HCT116 (cell line): ENCODE results near the gene HOXB2. TPM values are rescaled to one million over a fixed set of nuclear protein-coding genes. Genes with fewer than 3 reads are reported as not detected.

Experiments
- ATAC-seq: fragments of 200-7000 bp; cut with Tn5 transposase; 2 replicates; pipeline ENCODE4 v1.9.1; 2020; ENCODE audit warnings: mild to moderate bottlenecking, moderate library complexity
- BruUV-seq: library from RNA; stranded (reverse); fragments of 400-500 nt; replicated peaks from 2 replicates; lab custom pipeline; 2021; lab: Mats Ljungman, UMichigan
- CTCF ChIA-PET: fragments of 300-600 bp; sonication (Branson Sonifier 250); formaldehyde crosslinking; loops from one replicate; lab custom pipeline; 2021; ENCODE audit warnings: antibody characterized with exemption; lab: Charles Lee
- POLR2A ChIA-PET: fragments of 300-600, 350-600 bp; sonication (Branson Sonifier 250); formaldehyde crosslinking; loops from one replicate; lab custom pipeline; 2021; ENCODE audit warnings: antibody characterized with exemption; lab: Charles Lee
- RAD21 ChIA-PET, 2 experiments: fragments of 300-600 bp; sonication (Branson Sonifier 250); formaldehyde crosslinking; loops; one replicate each; lab custom pipeline; 2023; ENCODE audit warnings: low total read pairs in 2 of 2; ENCODE audit not compliant: uncharacterized antibody in 2 of 2, unreplicated experiment in 2 of 2, low non-redundant PET in 1 of 2; lab: Charles Lee
- DNase-seq: peaks from one replicate; pipeline ENCODE4 v3.0.0-alpha.2; 2010; ENCODE audit warnings: low read depth, low spot score
- H2AFZ ChIP-seq: fragments of 200-600 bp; shearing (Covaris generic), sonication (generic); 2 replicates; pipeline ENCODE4 v1.6.1; 2017; ENCODE audit warnings: low read depth, mixed run types, mixed read lengths, antibody characterized with exemption, low read length; ENCODE audit not compliant: poor library complexity, severe bottlenecking
- H3K27ac ChIP-seq: 2 replicates; pipeline ENCODE4 v1.5.1; 2012; ENCODE audit warnings: low read depth, low read length
- H3K27me3 ChIP-seq: fragments of 200-600 bp; sonication (generic); 2 replicates; pipeline ENCODE4 v1.6.1; 2016; ENCODE audit warnings: mixed run types, low read length, mixed read lengths; ENCODE audit not compliant: insufficient read depth
- H3K36me3 ChIP-seq, 2 experiments: fragments of 200-500 bp in 1 of 2; fragments of 200-600 bp in 1 of 2; sonication (Bioruptor generic) in 1 of 2; sonication (generic) in 1 of 2; 2 replicates each; pipeline versions ENCODE4 v1.5.1 to v1.6.1; 2014 to 2016; ENCODE audit warnings: low read length in 2 of 2, inconsistent platforms in 1 of 2, mixed read lengths in 1 of 2, mixed run types in 1 of 2; ENCODE audit not compliant: insufficient read depth in 2 of 2, control insufficient read depth in 1 of 2
- H3K4me1 ChIP-seq, 2 experiments: fragments of 200-600 bp in 1 of 2; sonication (generic) in 1 of 2; 2 replicates each; pipeline versions ENCODE4 v1.5.1 to v1.6.1; 2012 to 2017; ENCODE audit warnings: low read length in 2 of 2, inconsistent platforms in 1 of 2, mild to moderate bottlenecking in 1 of 2, mixed read lengths in 1 of 2, mixed run types in 1 of 2, moderate library complexity in 1 of 2; ENCODE audit not compliant: insufficient read depth in 2 of 2, control insufficient read depth in 1 of 2
- H3K4me2 ChIP-seq: fragments of 200-600 bp; sonication (generic); 2 replicates; pipeline ENCODE4 v1.6.1; 2017; ENCODE audit warnings: mixed run types, low read length, mixed read lengths
- H3K4me3 ChIP-seq, 2 experiments: fragments of 200-600 bp in 1 of 2; sonication (generic) in 1 of 2; replicated peaks in 1 of 2; 2 replicates each; pipeline ENCODE4 v1.5.1; 2011 to 2016; ENCODE audit warnings: low read length in 2 of 2, control low read depth in 1 of 2, low read depth in 1 of 2, mild to moderate bottlenecking in 1 of 2, mixed read lengths in 1 of 2, mixed run types in 1 of 2
- H3K79me2 ChIP-seq: fragments of 200-600 bp; sonication (generic); 2 replicates; pipeline ENCODE4 v1.6.1; 2017; ENCODE audit warnings: mild to moderate bottlenecking, mixed run types, low read length, moderate library complexity, mixed read lengths; ENCODE audit not compliant: insufficient read depth
- H3K9ac ChIP-seq: fragments of 200-600 bp; sonication (generic); 2 replicates; pipeline ENCODE4 v1.6.1; 2016; ENCODE audit warnings: low read length, mixed read lengths
- H3K9me2 ChIP-seq: fragments of 200-600 bp; sonication (generic), shearing (Covaris generic); 2 replicates; pipeline ENCODE4 v1.6.1; 2017; ENCODE audit warnings: mixed run types, mild to moderate bottlenecking, moderate library complexity; ENCODE audit not compliant: insufficient read depth
- H3K9me3 ChIP-seq, 2 experiments: fragments of 200-500 bp in 1 of 2; fragments of 200-600 bp in 1 of 2; sonication (Bioruptor generic) in 1 of 2; sonication (generic) in 1 of 2; 2 replicates each; pipeline ENCODE4 v1.6.1; 2014 to 2017; ENCODE audit warnings: low read length in 2 of 2, mixed read lengths in 2 of 2, inconsistent platforms in 1 of 2, low read depth in 1 of 2, mild to moderate bottlenecking in 1 of 2, mixed run types in 1 of 2, moderate library complexity in 1 of 2; ENCODE audit not compliant: control insufficient read depth in 1 of 2, insufficient read depth in 1 of 2
- H4K20me1 ChIP-seq: fragments of 200-600 bp; sonication (generic), shearing (Covaris generic); 2 replicates; pipeline ENCODE4 v1.6.1; 2017; ENCODE audit warnings: mixed run types, mild to moderate bottlenecking, moderate library complexity; ENCODE audit not compliant: insufficient read depth
- ATF3 ChIP-seq: IDR thresholded peaks from 2 replicates; pipeline ENCODE4 v1.6.1; 2012
- CBX3 ChIP-seq: IDR thresholded peaks from 2 replicates; pipeline ENCODE4 v1.6.1; 2012; ENCODE audit warnings: low read depth
- CEBPB ChIP-seq: IDR thresholded peaks from 2 replicates; pipeline ENCODE4 v1.6.1; 2012; ENCODE audit warnings: low read depth
- CTCF ChIP-seq, 3 experiments: fragments of 200-600 bp in 1 of 3; sonication (generic) in 1 of 3; IDR thresholded peaks in 2 of 3; conservative IDR thresholded peaks in 1 of 3; 2 replicates each; pipeline ENCODE4 v1.5.1; 2012 to 2017; ENCODE audit warnings: low read depth in 2 of 3, low read length in 2 of 3, antibody characterized with exemption in 1 of 3, borderline replicate concordance in 1 of 3, control low read depth in 1 of 3, mild to moderate bottlenecking in 1 of 3, mixed read lengths in 1 of 3, mixed run types in 1 of 3, moderate library complexity in 1 of 3; ENCODE audit not compliant: insufficient read depth in 1 of 3
- EGR1 ChIP-seq: IDR thresholded peaks from 2 replicates; pipeline ENCODE4 v1.6.1; 2012; ENCODE audit warnings: low read depth
- ELF1 ChIP-seq: IDR thresholded peaks from 2 replicates; pipeline ENCODE4 v1.6.1; 2012; ENCODE audit warnings: low read depth, borderline replicate concordance
- EZH2 ChIP-seq: fragments of 200-600 bp; sonication (generic); IDR thresholded peaks from 2 replicates; pipeline ENCODE4 v1.6.1; 2017; ENCODE audit warnings: antibody characterized with exemption, mixed run types
- EZH2phosphoT487 ChIP-seq: fragments of 200-600 bp; IDR thresholded peaks from 2 replicates; pipeline ENCODE4 v1.6.1; 2018; ENCODE audit warnings: antibody characterized with exemption, borderline replicate concordance
- JUND ChIP-seq: IDR thresholded peaks from 2 replicates; pipeline ENCODE4 v1.6.1; 2012
- MAX ChIP-seq: IDR thresholded peaks from 2 replicates; pipeline ENCODE4 v1.6.1; 2012
- POLR2A ChIP-seq: IDR thresholded peaks from 2 replicates; pipeline ENCODE4 v1.7.0; 2011; ENCODE audit warnings: borderline replicate concordance; ENCODE audit not compliant: insufficient read depth, insufficient read length; ENCODE audit errors: extremely low read depth
- SP1 ChIP-seq: IDR thresholded peaks from 2 replicates; pipeline ENCODE4 v1.6.1; 2012; ENCODE audit warnings: low read depth
- SRF ChIP-seq: IDR thresholded peaks from 2 replicates; pipeline ENCODE4 v1.6.1; 2012; ENCODE audit warnings: low read depth
- TCF7L2 ChIP-seq: IDR thresholded peaks from 2 replicates; pipeline ENCODE4 v1.7.0; 2011; ENCODE audit warnings: borderline replicate concordance, inconsistent platforms; ENCODE audit not compliant: insufficient read depth, insufficient read length; ENCODE audit errors: extremely low read depth
- YY1 ChIP-seq: IDR thresholded peaks from 2 replicates; pipeline ENCODE4 v1.6.1; 2011; ENCODE audit warnings: low read length, low read depth, moderate library complexity, mild to moderate bottlenecking; ENCODE audit not compliant: insufficient replicate concordance; ENCODE audit errors: extremely low read depth
- ZBTB33 ChIP-seq: IDR thresholded peaks from 2 replicates; pipeline ENCODE4 v1.6.1; 2011; ENCODE audit warnings: mild to moderate bottlenecking, low read length, moderate library complexity; ENCODE audit not compliant: insufficient replicate concordance; ENCODE audit errors: extremely low read depth
- intact Hi-C: fragments of 100-400 bp; cut with micrococcal nuclease; formaldehyde crosslinking; loops from 2 replicates; pipeline ENCODE4 v1.10.0; 2022
- total RNA-seq: library from RNA; stranded (reverse); gene quantifications from one replicate; pipeline ENCODE4 v1.2.1, GENCODE V29; 2021; ENCODE audit not compliant: unreplicated experiment

HOXB2 gene
- total RNA-seq, 1 experiment from 2014 or later, result 2.0 TPM

- H3K4me1 ChIP-seq, result peaks cover 0 to 4% of the 10 kb centered on the region in 2 experiments; a peak in 1 of 4 replicates
- H3K9me3 ChIP-seq, result no peaks in the 10 kb centered on the region
- CTCF ChIA-PET, result no interaction called here
- DNase-seq (no peak), ATAC-seq (no peak)
- peaks cover 5% of the 10 kb centered on the region; the same call in 1 of the 2 replicates for H3K79me2 ChIP-seq
- no peak overlapping the region for H2AFZ ChIP-seq
- intact Hi-C loops, result no loop called here
- H3K36me3 ChIP-seq, result no peaks in the 10 kb centered on the region
- H3K4me3 ChIP-seq, result no peak overlapping the region
- TF ChIP-seq ELF1 (no peak), YY1 (no peak), ATF3 (no peak), POLR2A (no peak), CEBPB (no peak), EZH2phosphoT487 (no peak), MAX (no peak), JUND (no peak), CBX3 (no peak), EZH2 (no peak), EGR1 (no peak), CTCF (IDR thresholded peaks at IDR 0.05 in 2 of 3, conservative IDR thresholded peaks at IDR 0.05 in 1 of 3; ENCODE audit: borderline replicate concordance in 1 of 3, insufficient read depth in 1 of 3, low read depth in 2 of 3, low read length in 2 of 3) (no peak), SRF (no peak), SP1 (no peak), ZBTB33 (no peak), TCF7L2 (no peak)
- POLR2A ChIA-PET, result no interaction called here
- BruUV-seq, result no TSS peak
- no peaks in the 10 kb centered on the region for H3K9me2 ChIP-seq
- H4K20me1 ChIP-seq, result no peaks in the 10 kb centered on the region
- H3K27me3 ChIP-seq, result no peaks in the 10 kb centered on the region
- RAD21 ChIA-PET, result no interaction called here
- H3K9ac ChIP-seq, result no peak overlapping the region
- no peak overlapping the region for H3K27ac ChIP-seq
- H3K4me2 ChIP-seq, result no peak overlapping the region
These were observed 15.2 kb upstream of the HOXB2 start for GRCh38 chr17:48559840-48560817.
